GM18867 (cell line): Measurements from ENCODE around the gene GEMIN2.
"Not testable (repeated sequence)": the region's sequence is repeated elsewhere in the genome, so short reads cannot be mapped to it uniquely, and the experiment has no call there.

ENCODE experiments used
- ATAC-seq: cut with Tn5 transposase; IDR thresholded peaks from one replicate; pipeline ENCODE4 v1.9.1; 2021; ENCODE audit warnings: mild to moderate bottlenecking, moderate library complexity; ENCODE audit not compliant: unreplicated experiment

Gene GEMIN2

DNA sequence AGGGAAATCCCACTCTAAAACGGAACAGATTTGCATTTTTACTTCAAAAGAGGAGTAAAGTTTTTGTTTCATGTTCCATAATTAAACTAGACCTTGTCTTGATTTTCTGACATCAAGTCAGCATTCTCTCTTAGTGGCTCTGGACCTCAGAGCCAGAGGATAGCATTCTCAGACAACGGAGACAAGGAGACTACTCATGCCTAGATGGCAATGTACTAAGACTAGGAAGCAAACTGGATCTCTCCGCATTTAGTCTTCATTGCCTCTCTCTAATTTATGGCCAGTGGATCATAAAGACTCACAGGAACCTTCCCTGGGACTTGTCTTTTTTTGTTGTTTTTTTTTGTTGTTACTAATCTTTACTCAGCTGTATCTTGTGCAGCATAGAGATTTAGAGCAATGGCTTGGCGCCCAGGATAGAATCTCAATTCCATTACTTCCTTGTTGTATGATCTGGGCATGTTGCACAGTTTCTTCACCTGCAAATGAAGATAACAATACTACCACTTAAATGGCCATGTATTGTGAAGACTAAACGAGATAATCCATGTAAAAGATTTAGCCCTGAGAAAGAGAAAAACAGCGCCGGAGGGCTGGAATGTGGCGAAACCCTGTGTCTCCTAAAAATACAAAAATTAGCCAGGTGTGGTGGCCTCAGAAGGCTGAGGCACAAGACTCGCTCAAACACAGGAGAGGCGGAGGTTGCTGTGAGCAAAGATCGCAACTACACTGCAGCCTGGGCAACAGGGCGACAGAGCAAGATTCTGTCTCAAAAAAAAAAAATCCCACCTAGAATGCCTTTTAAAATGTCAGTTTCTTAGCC lies 4.0 kb upstream of the GEMIN2 start:
- no peak for ATAC-seq

DNA sequence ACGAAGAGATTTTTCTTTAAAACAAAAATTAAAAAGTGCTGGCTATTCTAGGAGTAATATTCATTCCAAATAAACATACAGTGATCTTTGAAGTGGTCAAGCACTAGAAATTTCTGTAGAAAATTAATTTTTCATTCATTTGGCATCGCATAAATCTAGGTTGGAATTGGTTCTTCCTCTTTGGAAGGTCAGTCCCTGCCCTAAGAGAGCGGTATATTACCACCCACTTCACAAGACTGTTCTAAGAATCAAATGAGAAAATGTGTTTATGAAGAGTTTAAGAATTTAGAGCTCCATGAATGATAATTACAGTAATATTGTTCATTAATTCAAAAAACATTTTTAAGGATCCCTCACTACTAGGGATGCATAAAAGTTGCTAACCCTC lies 444 bp upstream of the GEMIN2 start:
- ATAC-seq, result no peak

DNA sequence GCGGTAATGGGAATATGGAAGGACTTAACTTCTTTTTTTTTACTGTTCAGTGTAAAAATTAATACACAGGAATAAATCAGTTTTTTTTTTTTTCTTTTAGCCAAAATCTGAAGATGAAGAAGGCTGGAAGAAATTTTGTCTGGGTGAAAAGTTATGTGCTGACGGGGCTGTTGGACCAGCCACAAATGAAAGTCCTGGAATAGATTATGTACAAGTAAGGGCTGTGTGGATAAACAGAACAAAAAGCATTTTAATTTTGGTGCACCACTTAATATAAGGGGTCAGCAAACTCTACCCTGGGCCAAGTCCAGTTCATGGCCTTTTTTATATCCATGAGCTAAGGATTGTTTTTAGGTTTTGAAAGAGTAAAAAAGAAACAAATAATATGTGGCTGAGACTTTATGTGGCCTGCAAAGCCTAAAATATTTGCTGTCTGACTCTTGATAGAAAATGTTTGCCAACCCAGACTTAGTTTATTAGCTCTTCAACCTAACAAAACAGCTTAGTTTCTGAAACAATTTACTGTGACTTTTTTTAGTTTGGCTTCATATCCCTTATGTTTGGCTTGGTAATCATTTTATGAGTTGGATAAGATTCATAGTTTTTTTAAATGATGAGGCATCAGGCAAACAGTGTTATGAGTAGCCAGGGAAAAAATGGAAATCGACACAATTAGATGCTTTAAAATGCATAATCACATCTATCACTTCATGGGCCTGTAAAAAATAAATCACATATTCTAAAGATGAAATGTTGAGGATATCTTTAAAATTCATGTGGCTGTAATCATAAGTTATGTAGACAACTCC lies 8.4 kb downstream of the GEMIN2 start:
- no peak for ATAC-seq

DNA sequence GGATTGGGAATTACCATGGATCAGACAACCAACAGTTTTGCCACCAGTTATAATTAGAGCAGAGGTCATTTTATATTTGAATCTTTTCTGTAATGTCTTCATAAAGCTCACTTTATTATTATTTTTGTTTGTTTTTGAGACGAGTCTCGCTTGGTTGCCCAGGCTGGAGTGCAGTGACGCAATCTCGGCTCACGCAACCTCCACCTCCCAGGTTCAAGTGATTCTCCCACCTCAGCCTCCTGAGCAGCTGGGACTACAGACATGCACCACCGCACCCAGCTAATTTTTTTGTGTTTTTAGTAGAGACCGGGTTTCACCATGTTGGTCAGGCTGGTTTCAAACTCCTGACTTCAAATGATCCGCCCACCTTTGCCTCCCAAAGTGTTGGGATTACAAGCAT lies 23.7 kb downstream of the GEMIN2 start:
- ATAC-seq, result not testable (repeated sequence)

DNA sequence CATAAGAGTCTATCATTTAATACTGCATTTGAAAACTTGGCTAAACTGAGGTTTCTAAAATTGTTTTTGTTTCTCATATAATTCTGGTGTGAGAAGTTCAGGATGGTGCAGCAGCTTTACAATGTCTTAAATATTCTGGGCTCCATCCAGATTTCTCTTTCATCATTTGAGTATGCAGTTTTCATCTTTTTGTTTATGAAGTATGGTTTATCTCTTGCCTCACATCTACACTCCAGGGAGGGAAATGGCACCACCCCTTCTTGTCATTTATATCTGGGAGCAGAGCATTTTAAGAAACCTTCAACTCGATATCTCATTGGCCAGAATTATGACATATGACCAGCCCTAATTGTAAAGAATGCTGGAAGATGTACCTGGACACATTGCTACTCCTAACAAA lies 24.3 kb downstream of the GEMIN2 start:
- no peak for ATAC-seq

DNA sequence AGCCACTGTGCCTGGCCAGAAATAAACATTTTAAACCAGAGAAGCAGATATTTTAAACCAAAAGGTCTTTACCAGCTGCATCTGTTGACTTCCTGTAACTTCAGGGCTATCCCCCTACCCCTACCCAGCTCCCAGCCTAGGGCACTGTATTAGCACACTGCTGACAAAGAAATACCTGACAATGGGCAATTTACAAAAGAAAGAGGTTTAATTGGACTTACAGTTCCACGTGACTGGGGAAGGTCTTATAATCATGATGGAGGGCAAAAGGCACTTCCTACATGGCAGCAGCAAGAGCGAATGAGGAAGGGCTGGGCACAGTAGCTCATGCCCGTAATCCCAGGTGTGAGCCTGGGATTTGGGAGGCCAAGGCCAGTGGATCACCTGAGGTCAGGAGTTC lies 26.0 kb downstream of the GEMIN2 start:
- ATAC-seq, result no peak

DNA sequence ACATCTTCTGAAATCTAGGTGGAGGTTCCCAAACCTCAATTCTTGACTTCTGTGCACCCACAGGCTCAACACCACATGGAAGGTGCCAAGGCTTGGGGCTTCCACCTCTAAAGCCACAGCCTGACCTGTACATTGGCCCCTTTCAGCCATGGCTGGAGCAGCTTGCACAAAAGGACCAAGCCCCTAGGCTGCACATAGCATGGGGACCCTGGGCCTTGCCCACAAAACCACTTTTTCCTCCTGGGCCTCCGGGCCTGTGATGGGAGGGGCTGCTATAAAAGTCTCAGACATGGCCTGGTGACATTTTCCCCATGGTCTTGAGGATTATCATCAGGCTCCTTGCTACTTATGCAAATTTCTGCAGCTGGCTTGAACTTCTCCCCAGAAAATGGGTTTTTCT lies 27.5 kb downstream of the GEMIN2 start:
- not testable (repeated sequence) for ATAC-seq

DNA sequence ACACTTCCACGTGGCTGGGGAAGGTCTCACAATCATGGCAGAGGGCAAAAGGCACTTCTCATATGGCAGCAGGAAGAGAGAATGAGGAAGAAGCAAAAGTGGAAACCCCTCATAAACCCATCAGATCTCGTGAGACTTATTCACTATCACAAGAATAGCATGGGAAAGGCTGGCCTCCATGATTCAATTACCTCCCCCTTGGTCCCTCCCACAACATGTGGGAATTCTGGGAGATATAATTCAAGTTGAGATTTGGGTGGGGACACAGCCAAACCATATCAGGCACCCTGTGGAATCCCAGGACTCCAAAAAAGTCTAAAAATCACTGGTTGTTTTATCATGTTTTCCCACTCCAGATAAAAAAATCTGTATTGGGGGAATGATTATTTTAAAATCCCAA lies 29.1 kb downstream of the GEMIN2 start:
- not testable (repeated sequence) for ATAC-seq

DNA sequence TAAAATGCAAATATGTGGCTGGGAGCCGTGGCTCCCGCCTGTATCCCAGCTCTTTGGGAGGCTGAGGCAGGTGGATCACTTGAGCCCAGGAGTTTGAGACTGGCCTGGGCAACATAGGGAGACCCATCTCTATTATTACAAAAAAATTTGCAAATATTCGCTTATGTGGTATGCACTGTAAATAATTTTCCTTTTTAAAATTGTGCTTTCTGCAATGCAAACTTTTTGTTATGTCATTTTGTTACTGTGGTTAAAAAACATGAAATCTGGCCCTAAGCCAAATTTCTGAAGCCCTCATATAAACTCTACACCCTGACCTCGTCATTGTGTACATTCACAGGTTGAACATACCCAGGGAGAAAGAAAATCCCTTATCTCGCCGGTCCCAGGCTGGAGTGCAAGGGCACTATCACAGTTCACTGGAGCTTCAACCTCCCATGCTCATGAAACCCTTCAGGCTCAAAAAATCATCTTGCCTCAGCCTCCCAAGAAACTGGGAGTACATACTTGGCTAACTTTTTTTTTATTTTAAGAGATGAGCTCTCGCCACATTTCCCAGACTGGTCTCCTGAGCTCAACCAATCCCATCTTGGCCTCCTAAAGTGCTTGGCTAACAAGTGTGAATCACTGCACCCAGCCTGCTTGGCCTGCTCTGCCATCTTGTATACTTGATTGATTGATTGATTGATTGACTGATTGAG lies 31.3 kb downstream of the GEMIN2 start:
- ATAC-seq, result no peak

DNA sequence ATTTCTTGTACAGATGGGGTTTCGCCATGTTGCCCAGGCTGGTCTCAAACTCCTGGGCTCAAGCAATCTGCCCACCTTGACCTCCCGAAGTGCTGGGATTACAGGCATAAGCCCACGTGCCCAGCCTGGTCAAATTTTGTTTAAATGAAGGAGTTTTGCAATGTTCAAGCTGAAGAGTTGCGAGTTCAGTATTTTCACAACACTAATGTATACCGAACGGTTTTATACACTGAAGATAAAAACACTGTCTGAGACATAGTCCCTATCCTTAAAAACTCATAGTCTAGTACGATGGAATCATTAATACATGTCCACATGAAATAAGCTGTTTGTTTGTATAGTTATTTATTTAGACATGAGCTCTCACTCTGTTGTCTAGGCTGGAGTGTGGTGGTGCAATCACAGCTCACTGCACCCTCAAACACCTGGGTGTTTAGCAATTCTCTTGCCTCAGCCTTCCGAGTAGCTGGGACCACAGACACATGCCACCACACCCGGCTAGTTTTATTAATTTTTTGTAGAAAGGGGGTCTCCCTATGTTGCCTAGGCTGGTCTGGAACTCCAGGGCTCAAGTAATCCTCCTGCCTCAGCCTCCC lies 40.6 kb downstream of the GEMIN2 start:
- no peak for ATAC-seq

DNA sequence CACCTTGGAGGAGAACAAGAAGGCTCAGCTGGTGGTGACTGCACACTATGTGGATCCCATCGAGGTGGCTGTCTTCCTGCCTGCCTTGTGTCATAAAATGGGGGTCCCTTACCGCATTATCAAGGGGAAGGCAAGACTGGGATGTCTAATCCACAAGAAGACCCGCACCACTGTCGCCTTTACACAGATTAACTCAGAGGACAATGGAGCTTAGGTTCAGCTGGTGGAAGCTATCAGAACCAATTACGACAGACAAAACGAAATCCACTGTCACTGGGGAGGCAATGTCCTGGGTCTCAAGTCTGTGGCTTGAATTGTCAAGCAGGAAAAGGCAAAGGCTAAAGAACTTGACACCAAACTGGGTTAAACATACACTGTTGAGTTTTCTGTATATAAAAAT lies 43.4 kb downstream of the GEMIN2 start:
- no peak for ATAC-seq

DNA sequence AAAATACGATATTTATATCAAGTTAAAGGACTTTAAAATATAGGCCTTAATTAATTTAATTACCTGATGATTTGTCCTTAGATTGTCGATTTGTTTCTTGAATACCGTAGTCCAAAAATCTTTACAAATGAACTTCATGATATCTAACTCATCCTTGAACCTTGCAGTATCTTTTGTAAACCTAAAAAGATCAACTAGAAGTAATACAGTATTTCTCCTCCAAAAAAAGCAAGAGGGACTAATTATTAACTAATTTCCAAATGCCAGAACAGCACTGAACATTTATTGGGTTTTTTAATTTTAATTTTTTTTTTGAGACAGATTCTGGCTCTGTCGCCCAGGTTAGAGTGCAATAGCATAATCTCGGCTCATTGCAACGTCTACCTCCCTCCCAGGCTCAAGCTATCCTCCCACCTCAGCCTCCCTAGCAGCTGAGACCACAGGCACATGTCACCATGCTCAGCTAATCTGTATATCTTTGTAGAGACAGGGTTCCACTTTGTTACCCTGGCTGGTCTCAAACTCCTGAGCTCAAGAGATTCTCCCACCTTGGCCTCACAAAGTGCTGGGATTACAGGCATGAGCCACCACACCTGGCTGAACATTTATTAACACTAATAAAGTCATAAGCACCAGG lies 44.2 kb downstream of the GEMIN2 start:
- ATAC-seq, result no peak

DNA sequence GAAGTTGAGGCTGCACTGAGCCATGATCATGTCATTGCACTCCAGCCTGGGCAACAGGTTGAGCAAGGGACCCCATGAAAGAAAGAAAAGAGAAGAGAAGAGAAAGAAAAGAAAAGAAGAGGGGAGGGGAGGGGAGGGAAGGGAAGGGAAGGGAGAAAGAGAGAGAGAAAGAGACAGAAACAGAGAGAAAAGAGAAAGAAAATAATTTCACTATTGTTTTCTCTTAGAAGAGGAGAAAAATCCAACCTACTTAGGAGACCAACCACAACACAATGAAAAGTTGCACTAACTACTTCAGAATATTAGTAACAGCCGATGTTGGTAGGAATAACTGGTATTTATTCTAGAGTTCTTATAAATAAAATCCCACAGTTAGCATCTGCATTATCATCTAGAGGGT lies 46.4 kb downstream of the GEMIN2 start:
- no peak for ATAC-seq

DNA sequence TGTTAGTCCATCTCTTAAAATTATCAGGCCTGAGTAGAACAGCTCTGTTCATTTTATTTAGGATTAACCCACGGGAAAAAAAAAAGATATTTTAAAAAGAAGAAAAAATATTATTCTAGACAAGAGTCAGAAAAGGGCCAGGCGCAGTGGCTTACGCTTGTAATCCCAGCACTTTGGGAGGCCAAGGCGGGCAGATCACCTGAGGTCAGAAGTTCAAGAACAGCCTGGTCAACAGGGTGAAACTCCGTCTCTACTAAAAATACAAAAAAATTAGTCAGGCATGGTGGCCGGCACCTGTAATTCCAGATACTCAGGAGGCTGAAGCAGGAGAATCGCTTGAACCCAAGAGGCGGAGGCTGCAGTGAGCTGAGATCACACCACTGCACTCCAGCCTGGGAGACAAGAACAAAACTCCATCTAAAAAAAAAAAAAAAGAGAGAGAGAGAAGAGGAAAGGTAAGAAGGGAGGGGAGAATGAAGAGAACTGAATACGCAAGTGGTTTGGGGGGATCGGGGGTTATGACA lies 53.7 kb downstream of the GEMIN2 start:
- not testable (repeated sequence) for ATAC-seq

DNA sequence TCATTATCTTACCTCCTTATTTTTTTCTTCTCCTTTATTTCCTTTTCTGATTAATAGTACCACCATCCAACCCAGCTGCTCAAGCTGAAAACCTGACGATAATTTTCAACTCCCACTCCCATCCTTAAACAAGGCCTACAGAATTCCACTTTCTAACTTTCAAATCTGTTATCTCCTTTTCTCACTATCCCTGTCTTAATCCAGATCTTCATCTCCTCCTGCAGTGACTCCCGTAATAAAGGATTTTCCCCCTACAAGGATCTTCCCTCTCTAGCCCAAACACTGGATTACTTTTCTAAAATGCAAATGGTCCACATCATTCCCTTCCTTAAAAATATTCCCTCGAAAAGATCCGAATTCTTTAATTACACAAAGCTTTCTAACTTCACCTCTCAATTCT lies 54.5 kb downstream of the GEMIN2 start:
- ATAC-seq, result no peak

DNA sequence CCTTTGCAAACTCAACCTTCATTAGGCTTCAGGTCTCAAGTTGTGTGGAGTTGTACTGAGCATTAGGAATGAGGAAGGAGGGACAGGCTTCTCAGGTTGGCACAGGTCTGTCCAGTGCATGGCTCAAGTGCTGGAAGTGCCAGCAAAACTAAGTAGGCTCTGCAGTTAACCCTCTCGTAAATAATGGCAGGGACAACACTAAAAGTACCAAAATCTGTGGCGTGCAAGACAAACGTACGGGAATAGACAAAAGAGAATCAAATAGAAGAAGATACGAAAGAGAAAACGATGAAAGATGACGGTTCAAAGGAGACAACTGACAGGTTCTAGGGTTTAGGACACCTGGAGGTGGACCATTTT lies 55.4 kb downstream of the GEMIN2 start:
- no peak for ATAC-seq

DNA sequence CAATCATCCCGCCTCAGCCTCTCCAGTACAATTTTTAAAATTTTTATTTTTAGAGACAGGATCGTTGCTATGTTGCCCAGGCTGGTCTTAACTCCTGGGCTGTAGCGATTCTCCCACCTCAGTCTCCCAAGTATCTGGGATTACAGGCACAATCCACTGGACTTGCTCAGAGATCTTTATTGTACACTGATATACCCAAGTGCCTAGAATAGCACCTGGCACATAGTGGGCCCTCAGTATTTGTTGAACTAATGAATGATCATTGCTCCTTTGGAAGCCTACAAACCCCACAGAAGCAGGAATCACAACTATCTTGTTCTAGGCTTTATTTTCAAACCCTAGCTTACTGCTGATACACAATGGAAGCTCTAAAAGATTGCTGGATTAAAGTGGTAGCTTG lies 59.1 kb downstream of the GEMIN2 start:
- no peak for ATAC-seq

DNA sequence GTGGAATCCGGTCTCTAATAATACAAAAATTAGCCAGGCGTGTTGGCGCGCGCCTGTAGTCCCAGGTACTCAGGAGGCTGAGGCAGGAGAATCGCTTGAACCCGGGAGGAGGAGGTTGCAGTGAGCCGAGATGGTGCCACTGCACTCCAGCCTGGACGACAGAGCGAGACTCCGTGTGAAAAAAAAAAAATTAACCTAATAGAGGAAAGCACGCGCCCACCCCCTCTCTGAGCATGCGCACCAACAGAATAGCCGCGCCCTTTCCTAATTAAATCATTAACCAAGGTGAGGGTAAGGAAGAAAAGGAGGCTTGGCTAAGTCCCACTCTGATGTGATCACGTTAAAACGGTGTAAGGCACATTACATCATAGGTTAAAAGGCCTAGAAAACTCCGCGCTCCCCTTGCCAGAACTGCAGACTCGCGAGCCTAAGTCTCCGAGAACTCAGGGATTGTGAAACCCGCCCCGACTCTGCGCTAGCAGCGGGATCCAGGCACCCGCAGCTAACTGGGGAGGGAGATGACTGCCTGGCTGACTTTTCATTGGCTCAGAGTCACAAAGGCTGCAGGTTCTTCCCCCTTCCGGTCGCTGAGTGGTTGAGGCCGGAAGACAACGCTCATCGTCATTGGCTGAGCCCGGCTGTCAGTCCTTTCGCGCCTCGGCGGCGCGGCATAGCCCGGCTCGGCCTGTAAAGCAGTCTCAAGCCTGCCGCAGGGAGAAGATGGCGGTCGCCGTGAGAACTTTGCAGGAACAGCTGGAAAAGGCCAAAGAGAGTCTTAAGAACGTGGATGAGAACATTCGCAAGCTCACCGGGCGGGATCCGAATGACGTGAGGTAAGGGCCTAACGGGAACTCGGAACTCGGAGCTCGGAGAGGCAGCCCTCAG lies 60.7 kb downstream of the GEMIN2 start, which contains the start of gene PNN:
Gene PNN (plus strand): TSS at position 695 of the 885 bp plus-strand sequence. CDS start 26 bp downstream, at position 721.
- peak; percentile 90 for ATAC-seq

DNA sequence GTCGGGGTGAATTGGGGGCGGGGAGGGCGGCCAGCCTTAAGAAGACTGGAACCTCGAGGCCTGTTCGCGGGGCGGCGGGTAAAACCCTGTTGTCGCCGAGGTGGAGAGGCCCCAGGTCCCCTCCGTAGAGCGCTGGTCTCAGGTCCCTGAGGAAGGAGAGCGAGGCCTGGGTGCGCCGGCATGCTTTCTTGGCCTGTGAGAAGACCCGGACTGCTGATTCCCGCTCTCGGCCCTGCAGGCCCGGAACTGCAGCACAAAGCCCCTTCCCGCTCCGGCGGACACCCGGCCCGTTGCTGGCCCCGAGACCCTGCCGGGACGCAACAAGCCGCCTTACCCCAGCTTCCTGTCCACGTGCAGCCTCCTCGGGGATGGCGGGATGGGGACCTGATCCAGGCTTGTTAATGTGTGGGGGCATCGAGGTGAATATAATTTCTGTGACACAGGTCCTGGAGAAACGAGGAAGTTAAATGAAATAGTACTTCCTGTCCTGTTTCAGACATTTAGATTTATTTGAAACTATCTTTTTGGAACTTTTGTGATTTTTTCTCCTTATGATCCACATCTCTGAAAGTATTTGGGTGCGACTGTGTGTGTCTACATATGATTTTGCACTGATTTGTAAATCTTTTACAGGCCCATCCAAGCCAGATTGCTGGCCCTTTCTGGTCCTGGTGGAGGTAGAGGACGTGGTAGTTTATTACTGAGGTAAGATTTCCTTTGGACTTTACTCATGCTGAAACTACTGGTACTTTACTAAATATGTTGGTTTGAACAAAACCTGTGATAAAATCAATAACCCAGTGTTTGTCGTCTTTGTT lies 61.5 kb downstream of the GEMIN2 start:
- ATAC-seq, result peak; percentile 8
